Myocyte (in vitro differentiated cells): ENCODE measurements around the gene CADPS. TPM values are rescaled to one million over a fixed set of nuclear protein-coding genes. Genes with fewer than 3 reads are reported as not detected.

Experiments
- DNase-seq: peaks from one replicate; pipeline ENCODE4 v3.0.0-alpha.2; 2012; ENCODE audit warnings: low read depth
- total RNA-seq: library from RNA; depleted of rRNA; stranded (reverse); fragments of >200 nt; gene quantifications from 2 replicates; pipeline ENCODE4 v1.2.3, GENCODE V29; 2014

The CADPS gene
- total RNA-seq, 1 donor from 2014 or later = not detected

DNA sequence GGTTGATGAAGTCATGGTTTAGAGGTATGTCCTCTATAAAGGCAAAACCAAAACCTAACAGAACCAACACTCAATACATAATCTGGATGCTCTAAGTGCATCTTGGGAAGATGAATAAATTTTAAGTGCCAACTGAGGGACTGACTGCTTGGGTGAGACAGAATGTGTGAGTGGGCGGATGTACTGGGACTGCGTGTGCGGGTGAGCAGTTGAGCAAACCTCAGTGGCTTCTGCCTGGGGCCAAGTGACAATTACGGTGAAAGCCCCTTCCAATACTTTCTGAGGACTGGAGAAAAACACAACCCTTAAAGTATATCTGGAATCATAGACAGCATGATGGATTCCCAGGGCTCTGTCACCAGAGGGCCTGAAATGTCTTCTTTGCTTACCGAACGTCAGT is 421.8 kb downstream of the CADPS start:
- no peak for DNase-seq

DNA sequence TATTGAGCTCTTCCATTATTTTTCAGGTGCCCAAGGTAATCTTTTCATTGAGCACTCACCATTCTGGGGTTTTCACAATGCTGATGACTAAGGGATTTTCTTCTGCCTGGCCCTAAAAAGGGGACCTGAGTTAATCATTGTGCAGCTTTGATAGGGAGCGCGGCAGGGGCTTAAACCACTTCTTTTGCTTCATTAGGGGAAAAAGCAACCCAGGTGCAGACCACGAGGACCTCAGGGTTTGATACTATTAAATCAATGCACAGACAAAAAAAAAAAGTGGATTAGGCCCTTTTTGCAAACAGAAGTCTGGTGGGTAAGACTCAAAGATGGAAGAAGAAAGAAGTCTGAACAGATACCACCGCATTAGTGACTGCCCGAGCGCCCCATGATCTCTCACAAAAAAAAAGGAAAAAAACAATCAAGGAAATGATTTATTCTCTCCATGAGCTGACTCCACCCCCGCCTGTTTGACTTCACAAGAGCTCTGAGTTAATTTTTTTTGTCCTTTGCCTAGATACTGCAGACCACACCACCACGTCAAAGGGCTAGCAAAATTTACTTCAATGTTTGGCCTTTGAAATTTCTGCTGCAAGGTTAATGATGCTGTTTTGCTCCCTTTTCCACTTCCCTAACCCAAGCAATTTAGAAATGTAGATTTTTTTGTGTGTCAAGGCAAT is 423.9 kb downstream of the CADPS start:
- no peak for DNase-seq

DNA sequence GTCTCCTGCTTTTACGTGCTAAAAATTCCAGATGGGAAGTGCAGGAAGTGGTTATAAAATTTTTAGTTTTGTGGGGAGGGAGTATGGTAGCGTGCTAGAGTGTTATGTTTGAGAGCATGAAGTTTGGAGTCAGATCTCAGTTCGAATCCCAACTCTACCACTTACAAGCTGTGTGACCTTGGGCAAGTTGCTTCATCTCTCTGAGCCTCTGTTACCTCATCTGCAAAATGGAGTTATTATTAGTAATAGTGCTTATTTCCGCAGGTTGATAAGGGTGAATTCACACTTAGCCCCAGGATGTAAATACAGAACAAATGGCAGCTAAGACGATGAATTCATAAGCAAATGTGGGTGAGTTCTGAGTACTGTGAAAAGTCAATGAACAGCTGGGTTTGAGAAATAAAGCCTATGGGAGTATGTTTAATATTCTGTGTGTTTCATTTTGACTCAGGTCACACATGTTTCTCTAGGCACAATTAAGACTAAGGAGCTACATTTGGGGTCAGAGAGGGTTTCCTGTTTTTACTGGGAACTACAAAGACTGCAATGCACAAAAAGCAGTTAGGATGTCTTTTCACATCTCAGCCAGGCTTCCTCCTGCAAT is 428.8 kb downstream of the CADPS start:
- no peak for DNase-seq

DNA sequence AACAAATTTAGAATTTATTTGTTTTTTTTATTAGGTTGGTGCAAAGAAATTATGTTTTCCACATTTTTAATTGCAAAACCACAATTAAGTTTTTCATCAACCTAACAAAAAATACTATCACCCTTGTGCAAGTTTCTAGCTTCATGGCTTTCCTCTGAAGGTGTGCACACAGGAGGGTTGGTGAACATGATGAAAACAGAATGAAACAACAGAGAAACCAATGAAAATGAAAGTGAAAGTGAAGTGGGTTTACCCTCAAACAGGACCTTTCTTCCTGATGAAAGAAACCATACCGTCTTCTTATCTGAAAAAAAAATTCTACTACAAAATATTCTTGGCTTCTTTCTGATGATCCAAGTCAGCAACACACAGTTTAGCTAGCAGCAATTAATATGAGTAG is 429.9 kb downstream of the CADPS start:
- DNase-seq = peak; percentile 3

DNA sequence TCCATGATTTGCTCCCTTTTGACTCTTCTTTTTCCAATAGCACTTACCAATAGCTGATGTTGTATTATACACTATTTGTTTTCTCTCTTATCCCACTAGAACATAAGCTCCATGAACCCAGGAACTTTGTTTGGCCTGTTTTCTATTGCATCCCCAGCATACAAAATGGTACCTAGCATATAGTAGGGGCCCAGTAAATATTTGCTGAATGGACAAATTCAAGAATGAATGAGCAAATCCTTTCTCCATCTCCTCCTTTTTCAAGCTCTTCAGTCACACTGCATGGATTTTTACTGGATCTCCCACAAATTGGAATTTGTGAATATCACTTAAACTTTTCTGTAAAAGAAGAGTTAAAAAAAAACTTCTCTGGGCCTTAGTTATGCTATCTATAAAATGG is 435.2 kb downstream of the CADPS start:
- no peak for DNase-seq

DNA sequence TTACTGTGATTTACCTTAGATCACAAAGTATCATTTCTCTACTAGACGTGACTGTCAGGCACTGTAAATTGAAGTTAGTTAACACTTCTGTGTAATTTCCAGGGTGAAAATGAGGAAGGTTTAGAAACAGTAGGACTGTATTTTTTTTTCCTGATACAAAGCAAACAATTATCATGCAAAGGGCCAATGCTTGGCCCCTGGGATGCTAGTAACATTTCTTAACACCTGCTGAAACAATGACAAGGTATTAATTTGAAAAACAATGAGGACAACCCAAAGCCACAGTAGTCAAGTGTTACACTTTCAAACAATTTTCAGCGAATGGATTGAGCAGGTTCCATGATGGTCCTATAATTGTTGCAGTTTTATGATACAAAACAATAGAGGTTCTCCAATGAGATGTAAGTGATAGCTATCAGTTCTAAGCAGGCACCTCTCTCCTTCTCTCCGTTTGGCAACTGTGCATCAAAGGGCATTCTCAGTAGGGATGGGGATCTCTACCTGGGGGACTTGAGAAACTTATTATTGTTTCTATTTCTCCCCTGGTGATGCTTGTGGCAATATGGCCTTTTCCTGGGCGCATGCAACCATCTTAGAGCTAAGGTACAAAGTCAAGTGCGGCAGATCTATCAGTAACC is 435.9 kb downstream of the CADPS start:
- DNase-seq = no peak

DNA sequence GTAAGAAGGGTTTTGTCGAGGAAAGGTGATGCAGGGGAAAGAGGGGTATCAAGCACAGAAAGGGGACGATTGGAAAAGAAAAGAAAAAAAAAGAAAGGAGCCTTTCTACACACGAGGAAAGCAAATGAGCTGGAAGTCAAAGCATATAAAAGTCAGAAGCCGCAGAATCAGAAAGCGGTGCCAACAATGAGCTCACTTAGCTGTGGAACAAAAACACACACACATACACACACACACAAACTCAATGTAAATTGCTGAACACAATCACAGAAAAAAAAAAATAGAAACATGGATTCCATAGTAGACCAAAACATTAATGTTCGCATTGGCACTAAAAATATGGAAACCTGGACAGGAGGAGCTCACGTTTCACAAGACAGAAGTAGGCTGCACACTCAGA is 438.4 kb downstream of the CADPS start:
- DNase-seq = no peak

DNA sequence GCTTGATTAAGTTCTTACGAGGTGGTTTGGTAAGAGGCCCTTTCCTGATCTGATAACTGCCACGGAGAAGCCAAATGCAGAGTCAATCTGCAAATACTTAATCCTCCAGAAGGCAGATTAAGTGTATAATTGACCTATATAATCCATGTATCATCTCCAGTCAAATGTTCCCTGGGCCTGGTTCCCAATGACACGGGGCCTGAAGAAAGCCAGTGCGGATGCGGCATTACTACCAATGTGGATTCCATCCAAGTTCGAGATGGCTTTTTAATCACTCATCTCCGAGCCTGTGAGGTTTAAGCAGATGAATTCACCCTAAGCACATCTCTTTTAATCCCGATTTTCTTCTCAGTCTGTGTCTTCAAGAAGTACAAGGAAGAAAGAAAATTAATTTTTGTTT is 441.8 kb downstream of the CADPS start:
- no peak for DNase-seq

DNA sequence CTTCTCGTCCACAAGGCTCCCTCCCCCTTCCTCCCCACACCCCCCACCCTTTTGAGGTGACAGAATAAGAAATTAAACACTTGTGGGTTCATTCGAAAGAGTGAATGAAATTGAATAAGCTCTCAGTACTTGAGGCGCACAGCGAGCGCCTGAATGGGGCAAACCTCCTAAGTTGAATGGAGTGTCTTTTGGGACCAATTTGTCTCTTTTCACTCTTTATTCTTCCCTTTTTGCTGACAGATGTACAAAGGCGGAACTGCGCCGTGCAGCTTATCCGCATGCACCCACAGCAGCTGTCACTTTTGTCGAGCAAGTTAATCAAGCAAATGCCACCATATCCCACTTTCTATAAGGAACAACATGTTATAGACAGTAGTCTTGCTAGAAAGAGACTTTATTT is 454.0 kb downstream of the CADPS start:
- no peak for DNase-seq

DNA sequence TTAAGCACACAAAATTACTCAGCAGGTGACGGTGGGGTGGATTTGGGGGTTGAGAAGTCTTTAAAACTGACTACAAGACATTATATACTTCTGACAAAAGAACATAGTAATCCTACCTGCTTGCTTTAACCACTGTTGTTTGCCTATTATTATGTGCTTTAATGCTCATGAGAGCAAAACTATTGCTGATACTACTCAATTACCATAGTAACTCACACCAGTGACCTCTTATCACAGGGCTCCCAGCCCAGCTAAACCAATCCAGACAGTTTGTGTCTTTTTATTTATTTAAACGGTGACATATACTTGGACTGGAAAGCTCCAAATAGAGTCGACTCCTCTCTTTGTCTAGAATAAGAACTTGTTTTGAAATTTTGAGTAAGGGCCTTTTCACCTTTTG is 459.1 kb downstream of the CADPS start:
- DNase-seq = no peak

DNA sequence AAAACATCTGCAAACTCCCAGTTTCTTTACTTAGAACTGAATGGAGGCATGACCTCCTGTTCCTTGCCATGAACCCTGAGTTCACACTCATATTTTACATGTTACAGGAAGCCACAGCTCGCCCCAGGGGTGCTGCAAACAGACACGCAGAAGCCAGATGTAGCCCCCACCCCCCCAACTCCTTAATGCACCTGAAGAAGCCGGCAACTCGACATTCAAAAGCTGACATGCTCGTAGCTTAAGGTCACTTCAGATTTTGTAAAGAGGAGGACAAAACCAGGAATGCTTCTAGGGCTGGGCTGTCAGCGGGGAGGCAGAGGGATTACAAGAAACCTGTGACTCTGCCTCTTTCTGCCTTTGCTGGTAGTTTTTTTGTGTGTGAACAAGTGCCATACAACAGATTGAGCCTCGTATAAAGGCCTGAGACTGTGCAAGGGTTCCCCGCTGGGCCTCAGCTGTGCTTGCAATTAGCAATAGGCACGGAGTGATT is 459.9 kb downstream of the CADPS start:
- DNase-seq = peak; percentile 1

DNA sequence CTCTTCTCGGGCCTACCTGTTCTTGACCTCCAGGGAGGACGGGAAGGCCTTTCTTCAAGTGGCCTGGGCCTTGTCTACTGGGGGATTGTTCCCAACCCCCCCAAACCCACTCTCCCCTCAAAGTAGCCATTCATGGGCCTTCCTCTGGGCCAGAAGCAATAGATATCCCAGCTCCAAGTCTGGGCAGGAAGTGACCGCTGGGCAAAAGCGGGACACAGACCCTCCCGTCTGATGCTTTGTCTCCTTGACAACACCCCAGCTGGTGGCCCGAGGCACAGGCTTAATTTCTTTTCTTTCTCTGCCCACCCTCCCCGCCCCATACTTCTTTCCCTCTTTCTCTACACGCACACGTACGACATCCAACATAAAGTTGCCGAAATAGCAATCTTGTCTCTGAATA is 460.4 kb downstream of the CADPS start:
- DNase-seq = no peak

DNA sequence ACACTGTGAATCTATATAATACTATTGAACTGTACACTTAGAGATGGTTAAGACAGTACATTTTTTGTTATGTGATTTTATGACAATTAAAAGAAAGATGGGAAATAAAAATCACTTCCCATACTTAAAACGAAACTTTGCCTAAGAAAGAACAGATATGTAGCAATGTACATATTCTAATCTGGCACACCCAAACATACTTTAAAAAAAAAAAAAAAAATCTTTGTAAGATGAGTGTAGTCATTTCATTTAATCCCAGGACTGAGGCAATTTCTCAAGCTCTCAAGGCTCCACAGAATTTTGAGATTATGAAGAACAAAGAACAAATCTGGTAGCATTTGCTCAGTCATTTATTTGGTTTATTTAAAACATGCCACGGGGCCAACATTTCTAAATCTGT is 461.5 kb downstream of the CADPS start:
- no peak for DNase-seq

DNA sequence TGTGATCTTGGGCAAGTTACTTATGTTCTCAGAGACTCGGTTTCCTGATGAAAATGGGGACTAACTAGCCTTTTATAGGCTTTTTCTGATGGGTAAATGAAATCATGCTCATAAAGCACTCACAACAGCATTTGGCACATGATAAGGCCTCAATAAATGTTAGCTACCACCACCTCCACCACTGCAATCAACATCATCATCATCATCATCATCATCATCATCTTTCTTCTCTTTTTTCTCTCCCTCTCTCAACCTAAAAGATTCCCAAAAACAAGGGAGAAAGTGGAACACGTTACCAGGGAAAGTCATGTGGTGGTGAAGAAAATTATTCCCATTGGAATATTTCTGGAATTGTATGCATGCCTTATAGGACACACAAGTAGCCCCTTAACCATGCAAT is 468.3 kb downstream of the CADPS start:
- DNase-seq = no peak

DNA sequence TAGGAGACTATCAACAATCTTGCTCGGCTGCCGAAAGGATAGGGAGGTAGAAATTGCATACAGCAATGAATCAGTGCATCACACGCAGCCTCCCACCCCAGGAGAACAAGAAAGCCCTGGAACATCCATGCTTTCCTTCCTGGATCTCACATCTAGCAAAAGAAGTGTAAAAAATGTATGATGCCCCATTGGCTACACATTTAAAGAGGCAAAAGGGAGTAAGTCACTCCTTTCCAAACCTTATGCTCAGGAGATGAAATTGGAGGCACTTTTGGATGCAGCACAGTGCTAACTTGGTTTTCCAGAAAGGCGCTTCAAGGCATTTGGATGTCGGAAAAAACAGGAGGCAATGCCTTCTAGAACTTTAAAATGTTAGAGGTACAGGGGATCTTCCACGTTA is 469.6 kb downstream of the CADPS start:
- no peak for DNase-seq

DNA sequence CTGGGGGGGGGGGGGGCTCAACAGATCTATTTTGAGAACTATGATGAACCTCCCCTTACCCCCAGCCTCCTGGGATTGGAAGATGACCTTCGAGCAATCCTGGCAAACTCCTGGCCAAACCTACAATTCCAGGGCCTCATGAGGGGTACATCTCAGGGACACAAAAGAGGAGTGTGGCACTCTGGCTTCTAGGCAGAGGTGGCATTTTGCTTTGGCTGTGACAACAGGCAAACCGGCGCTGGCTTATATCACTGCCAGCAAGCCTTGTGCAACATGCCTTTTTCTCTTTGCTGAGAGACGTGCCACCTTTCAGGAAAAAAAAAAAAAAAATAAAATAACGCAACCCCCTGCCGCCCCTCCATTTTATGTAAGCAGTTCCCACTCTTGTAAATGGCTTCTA is 470.1 kb downstream of the CADPS start:
- DNase-seq = no peak

DNA sequence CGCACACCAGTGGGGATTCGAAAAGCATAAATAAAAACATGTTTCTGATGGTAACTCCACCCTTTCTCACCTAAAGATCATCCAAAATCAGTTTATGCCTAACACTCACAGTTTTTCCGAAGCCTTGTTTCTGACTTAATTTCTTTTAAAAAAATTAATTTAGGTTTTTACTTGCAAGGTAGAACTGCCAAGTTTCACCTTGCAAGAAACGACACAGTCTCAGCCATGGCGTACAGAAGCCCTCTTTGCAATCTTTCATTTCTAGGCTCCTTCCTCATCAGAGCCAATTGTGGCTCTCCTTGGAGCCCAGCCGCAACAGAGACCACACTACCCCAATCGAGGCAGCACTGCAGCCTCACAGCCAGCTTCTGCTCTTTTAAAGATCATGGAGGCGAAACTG is 470.9 kb downstream of the CADPS start:
- DNase-seq = no peak

DNA sequence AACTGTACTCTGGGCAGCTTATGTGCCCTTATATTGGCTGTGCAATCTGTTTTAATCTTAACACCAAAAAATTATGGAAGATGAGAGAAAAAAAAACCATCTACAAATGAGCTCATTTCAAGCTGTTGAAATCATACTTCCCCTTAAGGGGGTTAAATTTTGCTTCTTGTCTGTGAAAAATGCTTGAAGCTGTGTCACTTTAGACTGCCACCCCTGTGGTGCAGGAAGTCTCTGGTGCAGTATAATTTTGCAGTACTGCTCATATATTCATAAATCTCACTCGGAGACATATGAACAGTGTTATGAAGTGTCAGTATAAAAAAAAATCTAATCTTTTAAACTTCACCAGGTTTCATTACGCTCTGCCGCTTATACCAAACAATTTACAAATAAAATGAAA is 471.5 kb downstream of the CADPS start:
- DNase-seq = no peak

DNA sequence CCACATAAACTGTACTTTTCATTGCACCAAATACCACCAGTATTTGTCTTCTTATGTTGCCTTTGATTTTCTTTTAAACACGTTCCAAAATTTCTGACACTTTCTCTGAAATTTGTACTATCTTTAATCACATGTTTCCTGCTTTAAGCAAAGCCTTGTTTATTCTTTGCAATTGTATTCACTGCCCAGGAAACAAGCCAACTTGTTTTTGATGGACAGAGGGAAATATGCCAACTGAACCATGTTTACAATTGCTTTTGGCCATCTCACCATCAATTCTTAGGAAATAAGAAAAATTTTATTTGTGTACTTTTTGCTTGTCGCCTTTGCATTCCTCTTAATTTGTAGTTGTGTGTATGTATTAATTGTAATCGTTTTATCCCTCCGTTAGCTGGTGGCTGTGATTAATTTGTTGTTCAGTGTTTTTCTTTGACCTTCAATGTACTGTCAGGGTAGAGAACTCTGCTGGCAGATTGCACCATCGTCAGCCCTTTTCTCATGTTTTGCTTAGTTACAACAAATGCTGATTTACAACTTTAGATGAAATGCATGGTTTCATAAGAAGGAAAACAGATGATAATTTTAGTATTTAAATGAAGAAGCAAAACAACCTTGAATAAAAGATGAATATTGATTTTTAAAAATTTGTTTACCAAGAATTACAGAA is 482.5 kb downstream of the CADPS start:
- no peak for DNase-seq

DNA sequence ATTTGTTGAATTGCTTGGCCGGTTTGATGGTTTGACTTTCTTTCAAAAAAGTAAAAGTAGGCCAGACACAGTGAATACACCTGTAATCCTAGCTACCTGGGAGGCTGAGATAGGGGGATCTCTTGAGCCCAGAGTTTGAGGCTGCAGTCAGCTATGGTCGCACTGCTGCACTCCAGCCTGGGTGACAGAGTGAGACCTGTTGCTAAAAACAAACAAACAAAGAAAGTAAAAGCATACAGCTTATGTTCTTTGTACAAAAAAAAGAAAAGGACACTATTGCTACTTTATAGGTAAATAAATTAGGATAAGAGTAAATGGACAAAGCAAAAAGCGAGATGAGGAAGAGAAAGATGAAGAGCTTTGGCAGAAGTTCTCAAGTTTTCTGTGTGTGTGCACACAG is 488.0 kb downstream of the CADPS start:
- no peak for DNase-seq

DNA sequence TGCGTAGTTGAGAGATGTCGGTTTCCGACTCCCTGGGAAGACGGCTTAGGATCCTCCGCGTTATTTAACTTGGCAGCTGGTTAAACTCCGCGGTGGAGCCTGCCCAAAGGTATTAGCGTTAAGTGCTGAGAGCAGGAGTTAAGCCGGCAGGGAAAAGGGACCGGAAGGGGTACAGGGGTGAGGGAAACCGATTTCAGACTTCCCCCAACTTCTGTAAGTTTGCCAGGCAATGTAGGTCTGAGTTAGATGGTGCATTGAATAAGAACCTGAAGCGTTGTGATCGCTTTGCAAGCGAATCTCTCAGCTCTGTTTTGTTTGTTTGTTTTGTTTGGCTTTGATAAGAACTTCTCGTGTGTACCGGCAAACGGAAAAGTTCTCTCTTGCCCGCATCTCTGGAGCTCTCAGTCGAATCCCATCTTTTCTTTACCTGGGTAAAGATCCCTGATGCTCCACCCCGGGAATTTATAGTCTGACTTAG is 495.9 kb downstream of the CADPS start:
- DNase-seq = no peak

DNA sequence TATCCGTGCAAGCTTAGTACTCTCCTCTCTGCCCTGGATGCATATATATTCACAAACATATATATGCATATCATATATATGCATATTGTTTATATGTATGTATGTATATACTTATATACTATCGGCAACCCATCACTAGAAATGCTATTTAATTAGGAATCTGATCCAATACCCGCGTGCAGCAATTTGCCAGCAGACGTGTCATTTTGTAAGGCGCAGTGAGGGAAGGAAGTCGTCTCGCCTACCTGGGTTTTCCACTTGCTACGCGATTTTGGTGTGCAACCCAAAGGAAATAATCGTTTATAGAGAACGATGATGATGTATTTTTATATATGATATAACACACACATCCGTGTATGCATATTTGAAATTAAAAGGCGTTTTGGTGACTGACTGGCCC is 496.3 kb downstream of the CADPS start:
- DNase-seq = no peak
